ENCODE measurements around the gene SCAMP4.

- TF ChIP-seq, protein P1, sequence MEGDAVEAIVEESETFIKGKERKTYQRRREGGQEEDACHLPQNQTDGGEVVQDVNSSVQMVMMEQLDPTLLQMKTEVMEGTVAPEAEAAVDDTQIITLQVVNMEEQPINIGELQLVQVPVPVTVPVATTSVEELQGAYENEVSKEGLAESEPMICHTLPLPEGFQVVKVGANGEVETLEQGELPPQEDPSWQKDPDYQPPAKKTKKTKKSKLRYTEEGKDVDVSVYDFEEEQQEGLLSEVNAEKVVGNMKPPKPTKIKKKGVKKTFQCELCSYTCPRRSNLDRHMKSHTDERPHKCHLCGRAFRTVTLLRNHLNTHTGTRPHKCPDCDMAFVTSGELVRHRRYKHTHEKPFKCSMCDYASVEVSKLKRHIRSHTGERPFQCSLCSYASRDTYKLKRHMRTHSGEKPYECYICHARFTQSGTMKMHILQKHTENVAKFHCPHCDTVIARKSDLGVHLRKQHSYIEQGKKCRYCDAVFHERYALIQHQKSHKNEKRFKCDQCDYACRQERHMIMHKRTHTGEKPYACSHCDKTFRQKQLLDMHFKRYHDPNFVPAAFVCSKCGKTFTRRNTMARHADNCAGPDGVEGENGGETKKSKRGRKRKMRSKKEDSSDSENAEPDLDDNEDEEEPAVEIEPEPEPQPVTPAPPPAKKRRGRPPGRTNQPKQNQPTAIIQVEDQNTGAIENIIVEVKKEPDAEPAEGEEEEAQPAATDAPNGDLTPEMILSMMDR (IDR thresholded peaks at IDR 0.05), result no peak
- no peak for TF ChIP-seq POLR2A (IDR thresholded peaks at IDR 0.05)
These were observed 13.8 kb downstream of the SCAMP4 start for GRCh38 chr19:1918975-1919374.
